B cell (primary cell): Measurements from ENCODE around the gene ZBTB48. TPM values are rescaled to one million over a fixed set of nuclear protein-coding genes. Genes with fewer than 3 reads are reported as not detected.

Experiments used
- ATAC-seq: fragments of 200-7000 bp; cut with Tn5 transposase; one replicate; pipeline ENCODE4 v1.10.0; 2021; ENCODE audit warnings: low read depth, mild to moderate bottlenecking, moderate number of reproducible peaks, moderate library complexity
- CTCF ChIA-PET: fragments of 350-600 bp; sonication (Branson Sonifier 250); formaldehyde crosslinking; loops from one replicate; lab custom pipeline; 2021; ENCODE audit warnings: antibody characterized with exemption, inconsistent platforms; lab: Charles Lee
- POLR2A ChIA-PET: fragments of 350-600 bp; sonication (Branson Sonifier 250); formaldehyde crosslinking; loops from one replicate; lab custom pipeline; 2021; ENCODE audit warnings: antibody characterized with exemption; lab: Charles Lee
- DNase-seq: peaks from one replicate; pipeline ENCODE4 v3.0.0; 2013
- H2AFZ ChIP-seq: 2 replicates; pipeline ENCODE4 v1.6.1; 2012; ENCODE audit warnings: mild to moderate bottlenecking, low read depth, low read length; ENCODE audit not compliant: insufficient read depth, poor library complexity, severe bottlenecking
- H3K27ac ChIP-seq, 2 donors: 1 replicate in 1 of 2; 2 replicates in 1 of 2; pipeline ENCODE4 v1.5.1; 2012 to 2013; ENCODE audit warnings: low read length in 2 of 2, mild to moderate bottlenecking in 2 of 2, moderate library complexity in 1 of 2
- H3K27me3 ChIP-seq, 4 experiments: fragments of 200-600 bp in 1 of 4; sonication (generic) in 1 of 4; replicated peaks in 1 of 4; 1 replicate in 2 of 4; 2 replicates in 2 of 4; pipeline versions ENCODE4 v1.6.1 to v1.7.0; 2013 to 2016; ENCODE audit warnings: low read length in 3 of 4, mild to moderate bottlenecking in 2 of 4, mixed read lengths in 1 of 4, moderate library complexity in 1 of 4; ENCODE audit not compliant: insufficient read depth in 4 of 4, control insufficient read depth in 3 of 4; ENCODE audit errors: control extremely low read depth in 1 of 4
- H3K36me3 ChIP-seq, 2 experiments: replicated peaks in 1 of 2; 1 replicate in 1 of 2; 2 replicates in 1 of 2; pipeline versions ENCODE4 v1.6.1 to v1.7.1; 2013; ENCODE audit warnings: low read length in 1 of 2; ENCODE audit not compliant: insufficient read depth in 2 of 2, control insufficient read depth in 1 of 2; ENCODE audit errors: control extremely low read depth in 1 of 2, extremely low read depth in 1 of 2
- H3K4me1 ChIP-seq, 2 donors: fragments of 200-600 bp in 1 of 2; sonication (generic) in 1 of 2; 1 replicate in 1 of 2; 2 replicates in 1 of 2; pipeline versions ENCODE4 v1.5.1 to v1.6.1; 2013 to 2017; ENCODE audit warnings: low read length in 2 of 2; ENCODE audit not compliant: control insufficient read depth in 2 of 2, insufficient read depth in 2 of 2
- H3K4me2 ChIP-seq: replicated peaks from 2 replicates; pipeline ENCODE3; 2012; ENCODE audit warnings: mild to moderate bottlenecking, low read depth, low read length; ENCODE audit not compliant: poor library complexity, severe bottlenecking
- H3K4me3 ChIP-seq, 5 experiments: fragments of 200-600 bp in 1 of 5; sonication (generic) in 1 of 5; 1 replicate in 3 of 5; 2 replicates in 2 of 5; pipeline versions ENCODE4 v1.5.1 to v1.7.0; 2011 to 2016; ENCODE audit warnings: low read length in 4 of 5, mild to moderate bottlenecking in 4 of 5, low read depth in 2 of 5, control low read depth in 1 of 5, moderate library complexity in 1 of 5; ENCODE audit not compliant: insufficient read depth in 1 of 5; ENCODE audit errors: control extremely low read depth in 1 of 5, extremely low read depth in 1 of 5
- H3K79me2 ChIP-seq: fragments of 200-600 bp; sonication (generic); one replicate; pipeline ENCODE4 v1.6.0; 2016; ENCODE audit warnings: low read length; ENCODE audit not compliant: control insufficient read depth, insufficient read depth
- H3K9ac ChIP-seq: fragments of 200-600 bp; sonication (generic); 2 replicates; pipeline ENCODE4 v1.6.1; 2017; ENCODE audit warnings: mild to moderate bottlenecking, low read length, moderate library complexity
- H3K9me3 ChIP-seq, 3 donors: one replicate each; pipeline versions ENCODE4 v1.6.1 to v1.7.1; 2013; ENCODE audit warnings: low read length in 2 of 3; ENCODE audit not compliant: control insufficient read depth in 2 of 3, insufficient read depth in 1 of 3; ENCODE audit errors: control extremely low read depth in 1 of 3
- H4K20me1 ChIP-seq: 2 replicates; pipeline ENCODE4 v1.6.0; 2012; ENCODE audit warnings: mild to moderate bottlenecking, low read length; ENCODE audit not compliant: insufficient read depth, control insufficient read depth, poor library complexity, severe bottlenecking
- H3K27ac Mint-ChIP-seq: one replicate; pipeline ENCODE4 v1.8.0; 2021; ENCODE audit warnings: mixed read lengths
- H3K27me3 Mint-ChIP-seq: one replicate; pipeline ENCODE4 v1.8.0; 2021; ENCODE audit warnings: mixed read lengths
- H3K4me1 Mint-ChIP-seq: one replicate; pipeline ENCODE4 v1.8.0; 2021; ENCODE audit warnings: mixed read lengths
- H3K4me3 Mint-ChIP-seq: one replicate; pipeline ENCODE4 v1.8.0; 2021; ENCODE audit warnings: mixed read lengths
- H3K9me3 Mint-ChIP-seq: one replicate; pipeline ENCODE4 v1.8.0; 2022; ENCODE audit warnings: mixed read lengths; ENCODE audit not compliant: insufficient read depth
- EZH2 ChIP-seq: IDR thresholded peaks from 2 replicates; pipeline ENCODE4 v1.6.1; 2012; ENCODE audit warnings: borderline replicate concordance, low read depth, mild to moderate bottlenecking, moderate library complexity, low read length; ENCODE audit not compliant: insufficient read depth, poor library complexity, severe bottlenecking
- WGBS: methylation state at CpG from one replicate; pipeline ENCODE4 v1.1.5; 2013; ENCODE audit warnings: missing lambda C conversion rate; ENCODE audit not compliant: insufficient coverage; 5-methylcytosine and 5-hydroxymethylcytosine counted together
- intact Hi-C: fragments of 100-400 bp; cut with micrococcal nuclease; formaldehyde crosslinking; loops from one replicate; pipeline ENCODE4 v1.10.0; 2022
- polyA plus RNA-seq: library from polyadenylated mRNA; depleted of rRNA; stranded (reverse); fragments of >200 nt; gene quantifications from 2 replicates; pipeline ENCODE4 v1.2.3, GENCODE V29; 2012
- total RNA-seq, 2 donors: library from RNA; stranded (reverse); fragments of 120-200 nt in 1 of 2; gene quantifications; 1 replicate in 1 of 2; 2 replicates in 1 of 2; pipeline versions ENCODE4 v1.2.3 to v1.2.4, GENCODE V29; 2013 to 2022
- TF ChIP-seq, protein P1 (sequence below): fragments of 200-600 bp; IDR thresholded peaks from one replicate; pipeline ENCODE4 v1.8.0; 2022; ENCODE audit warnings: antibody characterized with exemption, mild to moderate bottlenecking

ZBTB48 gene
- total and polyA plus RNA-seq, 2 donors (not counting 1 experiment from before 2014, with no cell fraction given) = 65.6 to 100 TPM

- H3K27ac Mint-ChIP-seq = no peak overlapping the region
Observed at GRCh38 chr1:6585081-6585722, 5.4 kb downstream of the ZBTB48 start.

DNA sequence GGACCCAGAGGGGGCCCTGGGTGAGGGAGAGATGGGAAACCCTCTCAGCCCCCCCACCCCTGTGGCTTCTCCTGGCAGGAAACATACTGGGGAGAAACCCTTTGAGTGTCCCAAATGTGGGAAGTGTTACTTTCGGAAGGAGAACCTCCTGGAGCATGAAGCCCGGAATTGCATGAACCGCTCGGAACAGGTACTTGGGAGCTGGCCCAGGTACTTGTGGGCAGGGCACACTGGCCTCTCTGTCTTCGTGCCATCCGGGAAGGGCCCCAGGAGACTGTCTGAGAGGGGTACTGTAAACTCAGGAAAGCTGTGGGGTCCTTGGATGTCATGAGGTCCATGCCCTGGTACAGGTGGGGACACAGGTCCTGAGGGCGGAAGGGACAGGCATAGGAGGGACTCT lies 6.0 kb downstream of the ZBTB48 start:
- DNase-seq = no peak
- no peak overlapping the region for H3K9ac ChIP-seq
- ChIA-PET POLR2A (no interaction called here), CTCF (no interaction called here)
- peaks cover 12 to 27% of the 10 kb centered on the region in 2 donors for H3K4me1 ChIP-seq
- TF ChIP-seq EZH2 = no peak
- TF ChIP-seq, protein P1, sequence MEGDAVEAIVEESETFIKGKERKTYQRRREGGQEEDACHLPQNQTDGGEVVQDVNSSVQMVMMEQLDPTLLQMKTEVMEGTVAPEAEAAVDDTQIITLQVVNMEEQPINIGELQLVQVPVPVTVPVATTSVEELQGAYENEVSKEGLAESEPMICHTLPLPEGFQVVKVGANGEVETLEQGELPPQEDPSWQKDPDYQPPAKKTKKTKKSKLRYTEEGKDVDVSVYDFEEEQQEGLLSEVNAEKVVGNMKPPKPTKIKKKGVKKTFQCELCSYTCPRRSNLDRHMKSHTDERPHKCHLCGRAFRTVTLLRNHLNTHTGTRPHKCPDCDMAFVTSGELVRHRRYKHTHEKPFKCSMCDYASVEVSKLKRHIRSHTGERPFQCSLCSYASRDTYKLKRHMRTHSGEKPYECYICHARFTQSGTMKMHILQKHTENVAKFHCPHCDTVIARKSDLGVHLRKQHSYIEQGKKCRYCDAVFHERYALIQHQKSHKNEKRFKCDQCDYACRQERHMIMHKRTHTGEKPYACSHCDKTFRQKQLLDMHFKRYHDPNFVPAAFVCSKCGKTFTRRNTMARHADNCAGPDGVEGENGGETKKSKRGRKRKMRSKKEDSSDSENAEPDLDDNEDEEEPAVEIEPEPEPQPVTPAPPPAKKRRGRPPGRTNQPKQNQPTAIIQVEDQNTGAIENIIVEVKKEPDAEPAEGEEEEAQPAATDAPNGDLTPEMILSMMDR = no peak
- H4K20me1 ChIP-seq = peaks cover 48% of the 10 kb centered on the region
- Mint-ChIP-seq H3K27me3 (no peaks in the 10 kb centered on the region), H3K27ac (no peak overlapping the region), H3K4me3 (no peak overlapping the region), H3K9me3 (no peaks in the 10 kb centered on the region), H3K4me1 (peaks cover 24% of the 10 kb centered on the region)
- no peak overlapping the region for H3K4me3 ChIP-seq
- ATAC-seq = no peak
- no peak overlapping the region for H3K4me2 ChIP-seq
- H3K27me3 ChIP-seq = no peaks in the 10 kb centered on the region
- H3K79me2 ChIP-seq = peaks cover 34% of the 10 kb centered on the region
- no peak overlapping the region for H3K27ac ChIP-seq
- intact Hi-C loops = no loop called here
- H3K36me3 ChIP-seq = peaks cover 0 to 39% of the 10 kb centered on the region in 2 experiments
- 99% methylated on average over 7 of the region's 7 CpGs for WGBS
- no peak overlapping the region for H2AFZ ChIP-seq
- H3K9me3 ChIP-seq = no peaks in the 10 kb centered on the region

More at GRCh38 chr1:6585081-6585722, 5.4 kb downstream of the ZBTB48 start:
- TF ChIP-seq EZH2 = no peak
- TF ChIP-seq, protein P1 = no peak
- Mint-ChIP-seq H3K27me3 (no peaks in the 10 kb centered on the region), H3K9me3 (no peaks in the 10 kb centered on the region), H3K4me3 (no peak overlapping the region), H3K4me1 (peaks cover 31% of the 10 kb centered on the region)
- WGBS = 93% methylated on average over 12 of the region's 12 CpGs
- Histone ChIP-seq H4K20me1 (peaks cover 48% of the 10 kb centered on the region), H3K9me3 (no peaks in the 10 kb centered on the region), H3K4me2 (no peak overlapping the region), H2AFZ (no peak overlapping the region), H3K36me3 (peaks cover 0 to 33% of the 10 kb centered on the region in 2 experiments), H3K79me2 (peaks cover 41% of the 10 kb centered on the region), H3K4me1 (peaks cover 16 to 33% of the 10 kb centered on the region in 2 donors), H3K27ac (no peak overlapping the region), H3K4me3 (no peak overlapping the region), H3K9ac (no peak overlapping the region), H3K27me3 (no peaks in the 10 kb centered on the region)
- DNase-seq (no peak), ATAC-seq (no peak)
- CTCF ChIA-PET = no interaction called here
- POLR2A ChIA-PET = interaction anchor here (0.5 kb wide), 1 partner anchor 39 kb away, joined by 4 read pairs; no protein-coding TSS in a partner anchor
- intact Hi-C loops = no loop called here
